GM12878 (cell line): ENCODE measurements around the gene CD86. TPM values are rescaled to one million over a fixed set of nuclear protein-coding genes. Genes with fewer than 3 reads are reported as not detected.

Experiments used
- BMI1 ChIP-seq: fragments of 450-650 bp; IDR thresholded peaks from 2 replicates; pipeline ENCODE4 v1.6.1; 2016; ENCODE audit warnings: mild to moderate bottlenecking, moderate library complexity, borderline replicate concordance
- CBX5 ChIP-seq: sonication (generic); IDR thresholded peaks from 2 replicates; pipeline ENCODE4 v1.6.1; 2016; ENCODE audit warnings: low read depth, moderate library complexity, mild to moderate bottlenecking, inconsistent platforms
- FOXM1 ChIP-seq: IDR thresholded peaks from 2 replicates; pipeline ENCODE4 v1.6.1; 2012; ENCODE audit warnings: low read depth, mild to moderate bottlenecking, inconsistent platforms, low read length, moderate library complexity
- MAX ChIP-seq: IDR thresholded peaks from 2 replicates; pipeline ENCODE4 v1.6.1; 2012; ENCODE audit warnings: low read depth, low read length, improper control_type of control experiment
- MLLT1 ChIP-seq: fragments of 450-650 bp; IDR thresholded peaks from 2 replicates; pipeline ENCODE4 v1.6.1; 2016; ENCODE audit warnings: mild to moderate bottlenecking
- POLR2AphosphoS5 ChIP-seq: IDR thresholded peaks from 2 replicates; pipeline ENCODE4 v1.6.1; 2011; ENCODE audit warnings: mild to moderate bottlenecking, low read length, inconsistent platforms
- SKIL ChIP-seq: fragments of 450-650 bp; IDR thresholded peaks from 2 replicates; pipeline ENCODE4 v1.6.1; 2017; ENCODE audit warnings: mild to moderate bottlenecking, low read depth, inconsistent platforms; ENCODE audit not compliant: poor library complexity, severe bottlenecking
- SPI1 ChIP-seq: IDR thresholded peaks from 2 replicates; pipeline ENCODE4 v1.6.1; 2011; ENCODE audit warnings: low read depth, mild to moderate bottlenecking, low read length, moderate library complexity, borderline replicate concordance; ENCODE audit not compliant: insufficient read depth
- YY1 ChIP-seq: IDR thresholded peaks from 2 replicates; pipeline ENCODE4 v1.6.1; 2011; ENCODE audit warnings: low read depth, mild to moderate bottlenecking, low read length
- polyA plus RNA-seq, 11 experiments: library from polyadenylated mRNA; depleted of rRNA in 4 of 11; unstranded in 6 of 11; stranded (reverse) in 5 of 11; fragments of >200 nt; fragmentation: Nextera tagmentation in 4 of 11; fragmentation: Illumina TruSeq in 1 of 11; extraction: Ambion mirVana in 4 of 11; extraction: Trizol in 1 of 11; gene quantifications; 1 replicate in 1 of 11; 2 replicates in 10 of 11; pipeline versions ENCODE4 v1.2.1 to v1.2.3, GENCODE V29; 2011 to 2016; ENCODE audit warnings: inconsistent platforms in 2 of 11, missing spikeins in 2 of 11, low read depth in 1 of 11
- total RNA-seq, 4 experiments: library from RNA; depleted of rRNA in 3 of 4; stranded (reverse); fragments of >200 nt in 3 of 4; fragmentation: Illumina TruSeq in 1 of 4; extraction: Trizol in 1 of 4; gene quantifications; 2 replicates each; pipeline versions ENCODE4 v1.2.1 to v1.2.3, GENCODE V29; 2013 to 2021

The CD86 gene
- total and polyA plus RNA-seq, 10 of the 15 experiments (the other 5 are each of a cell fraction or from before 2014, with no cell fraction given) = 40.9 to 100 (median 55.5) TPM

- TF ChIP-seq SKIL (peak; percentile 95), MLLT1 (no peak), POLR2AphosphoS5 (no peak), CBX5 (no peak), FOXM1 (peak; percentile 83; the same call in 1 of the 2 replicates), MAX (no peak), YY1 (no peak), SPI1 (no peak), BMI1 (no peak)
Observed at GRCh38 chr3:122146466-122146865, 91.3 kb downstream of the CD86 start (continued).
